Endothelial cell of umbilical vein (primary cell): ENCODE measurements around the gene WDR45. TPM values are rescaled to one million over a fixed set of nuclear protein-coding genes. Genes with fewer than 3 reads are reported as not detected.

Experiments
- BruUV-seq: library from RNA; stranded (reverse); fragments of 400-500 nt; replicated peaks from 2 replicates; lab custom pipeline; 2021; lab: Mats Ljungman, UMichigan
- CTCF ChIA-PET: fragments of 300-600, 350-600 bp; sonication (Branson Sonifier 250); formaldehyde crosslinking; loops from one replicate; lab custom pipeline; 2021; ENCODE audit warnings: antibody characterized with exemption, inconsistent platforms; lab: Charles Lee
- POLR2A ChIA-PET: fragments of 300-600, 350-600 bp; sonication (Branson Sonifier 250); formaldehyde crosslinking; loops from one replicate; lab custom pipeline; 2021; ENCODE audit warnings: antibody characterized with exemption, inconsistent platforms; lab: Charles Lee
- DNase-seq: peaks from one replicate; pipeline ENCODE4 v3.0.0-alpha.2; 2011; ENCODE audit warnings: low read depth, low spot score
- FAIRE-seq: peaks from 2 replicates; lab custom pipeline; 2011; peaks lifted over from hg19 to GRCh38; lab: Jason Lieb, UNC
- H2AFZ ChIP-seq: 2 replicates; pipeline ENCODE4 v1.6.0; 2012; ENCODE audit warnings: low read depth, low read length, control low read depth, inconsistent platforms
- H3K27ac ChIP-seq: 2 replicates; pipeline ENCODE4 v1.5.1; 2011; ENCODE audit warnings: low read depth, mild to moderate bottlenecking, control low read depth, low read length, moderate library complexity; ENCODE audit not compliant: insufficient read depth
- H3K27me3 ChIP-seq, 2 experiments: 2 replicates each; pipeline versions ENCODE4 v1.6.0 to v1.6.1; 2011; ENCODE audit warnings: low read length in 2 of 2, mixed read lengths in 1 of 2; ENCODE audit not compliant: control insufficient read depth in 2 of 2, insufficient read depth in 2 of 2
- H3K36me3 ChIP-seq, 2 experiments: 2 replicates in 1 of 2; 3 replicates in 1 of 2; pipeline ENCODE4 v1.5.1; 2011; ENCODE audit warnings: low read length in 2 of 2, mild to moderate bottlenecking in 1 of 2, moderate library complexity in 1 of 2; ENCODE audit not compliant: control insufficient read depth in 2 of 2, insufficient read depth in 2 of 2; ENCODE audit errors: extremely low read depth in 1 of 2
- H3K4me1 ChIP-seq: 3 replicates; pipeline ENCODE4 v1.5.1; 2011; ENCODE audit warnings: mild to moderate bottlenecking, low read length; ENCODE audit not compliant: control insufficient read depth, insufficient read depth; ENCODE audit errors: extremely low read depth
- H3K4me2 ChIP-seq: 2 replicates; pipeline ENCODE4 v1.6.1; 2011; ENCODE audit warnings: low read length, control low read depth, mixed read lengths; ENCODE audit not compliant: insufficient read depth
- H3K4me3 ChIP-seq, 3 experiments: fragments of 200-600 bp in 1 of 3; sonication (generic), shearing (Covaris generic) in 1 of 3; replicated peaks in 1 of 3; 2 replicates each; pipeline ENCODE4 v1.5.1; 2011 to 2016; ENCODE audit warnings: control low read depth in 3 of 3, low read length in 3 of 3, mild to moderate bottlenecking in 2 of 3, inconsistent platforms in 1 of 3, low read depth in 1 of 3, moderate library complexity in 1 of 3; ENCODE audit not compliant: insufficient read depth in 1 of 3
- H3K79me2 ChIP-seq: 2 replicates; pipeline ENCODE4 v1.6.0; 2012; ENCODE audit warnings: low read length, inconsistent platforms; ENCODE audit not compliant: control insufficient read depth, insufficient read depth
- H3K9ac ChIP-seq: replicated peaks from 2 replicates; pipeline ENCODE3; 2011; ENCODE audit warnings: low read length, control low read depth; ENCODE audit not compliant: insufficient read depth; ENCODE audit errors: extremely low read depth
- H3K9me1 ChIP-seq: replicated peaks from 3 replicates; pipeline ENCODE4 v1.6.0; 2011; ENCODE audit warnings: mild to moderate bottlenecking, low read length; ENCODE audit not compliant: control insufficient read depth, insufficient read depth; ENCODE audit errors: extremely low read depth
- H3K9me3 ChIP-seq: replicated peaks from 2 replicates; pipeline ENCODE4 v1.5.1; 2012; ENCODE audit warnings: low read length, inconsistent platforms; ENCODE audit not compliant: control insufficient read depth, insufficient read depth
- H4K20me1 ChIP-seq: replicated peaks from 2 replicates; pipeline ENCODE3; 2011; ENCODE audit warnings: mild to moderate bottlenecking, low read length; ENCODE audit not compliant: control insufficient read depth, insufficient read depth; ENCODE audit errors: extremely low read depth
- GATA2 ChIP-seq: IDR thresholded peaks from 2 replicates; pipeline ENCODE4 v1.7.0; 2011; ENCODE audit warnings: low read depth, mild to moderate bottlenecking, moderate library complexity, mixed read lengths, low read length; ENCODE audit not compliant: insufficient read length, insufficient read depth
- JUN ChIP-seq: IDR thresholded peaks from 2 replicates; pipeline ENCODE4 v1.6.1; 2011; ENCODE audit warnings: borderline replicate concordance, low read depth; ENCODE audit not compliant: insufficient read length, insufficient read depth
- POLR2AphosphoS5 ChIP-seq: IDR thresholded peaks from 2 replicates; pipeline ENCODE4 v1.6.1; 2012; ENCODE audit warnings: low read depth, mild to moderate bottlenecking, control low read depth, low read length, moderate library complexity; ENCODE audit not compliant: insufficient read depth
- dilution Hi-C: fragments of 300-500 bp; cut with MboI; formaldehyde crosslinking; loops from one replicate; pipeline ENCODE4 v1.15.0; 2019; ENCODE audit warnings: low sequenced_read_pairs; ENCODE audit not compliant: extremely low pct_ligation_motif_present
- intact Hi-C: fragments of 100-400 bp; cut with micrococcal nuclease; formaldehyde crosslinking; loops from one replicate; pipeline ENCODE4 v1.10.0; 2022
- polyA plus RNA-seq, 4 experiments: library from polyadenylated mRNA; depleted of rRNA in 3 of 4; stranded (reverse) in 3 of 4; unstranded in 1 of 4; fragments of >200 nt; gene quantifications; 2 replicates each; pipeline versions ENCODE4 v1.2.1 to v1.2.3, GENCODE V29; 2011 to 2012; ENCODE audit warnings: missing spikeins in 1 of 4
- total RNA-seq: library from RNA; stranded (reverse); gene quantifications from 2 replicates; pipeline ENCODE4 v1.2.3, GENCODE V29; 2021

WDR45 gene
- total and polyA plus RNA-seq, 2 donors (not counting 3 experiments of a cell fraction or from before 2014, with no cell fraction given), result 32.2 to 70.4 TPM

DNA sequence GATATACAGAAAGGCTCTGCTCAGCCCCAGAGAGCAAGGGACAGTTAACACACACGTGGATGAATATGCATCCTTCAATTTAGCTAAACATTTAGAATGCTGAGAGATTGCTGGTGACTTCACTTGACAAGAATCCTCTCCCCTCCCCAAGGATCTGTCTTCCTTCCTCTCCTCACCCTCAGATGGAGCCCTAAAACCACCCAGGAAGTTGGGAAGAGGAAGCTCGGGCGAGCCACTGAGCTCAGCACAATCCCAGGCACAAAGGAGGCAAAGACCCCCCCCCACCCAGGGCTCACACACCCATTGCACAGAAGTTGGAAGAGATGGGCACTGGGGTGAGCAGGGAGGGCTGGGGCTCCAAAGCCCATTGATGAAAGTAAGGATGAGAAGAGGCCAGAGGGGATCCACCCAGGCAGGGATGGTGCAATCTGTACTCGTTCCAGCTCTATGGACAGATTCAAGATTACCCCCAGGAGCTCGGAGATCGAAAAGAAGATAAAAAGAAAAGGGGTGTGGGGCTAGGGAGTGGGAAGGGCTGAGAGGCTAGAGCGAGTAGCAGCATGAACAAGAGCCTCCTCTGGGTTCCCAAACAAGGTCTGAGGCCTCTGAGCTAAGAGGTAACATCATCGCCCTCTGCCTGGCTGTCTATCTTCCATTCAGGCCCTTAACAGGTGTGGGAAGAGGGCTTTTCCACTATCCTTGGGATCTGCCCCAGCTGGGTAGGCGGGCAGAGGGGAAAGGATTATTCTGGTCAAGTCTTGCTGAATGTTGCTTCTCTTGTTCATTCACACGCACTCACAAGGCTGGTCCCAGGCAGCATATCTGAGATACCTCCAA, 37.7 kb downstream of the WDR45 start:
- BruUV-seq, result TSS peak; percentile 43
- peaks cover 29% of the 10 kb centered on the region for H3K79me2 ChIP-seq
- DNase-seq (peak; percentile 41), FAIRE-seq (peak; percentile 88)
- peak overlapping the region; percentile 86 for H3K27ac ChIP-seq
- peak overlapping the region; percentile 80 for H3K9ac ChIP-seq
- peaks cover 5 to 8% of the 10 kb centered on the region in 2 experiments for H3K36me3 ChIP-seq
- intact Hi-C loops, result loop anchor here (2.0 to 5.0 kb wide), 4 partner anchors 59 to 241 kb away; partner anchors contain the start of gene MAGIX
- H3K4me2 ChIP-seq, result peak overlapping the region; percentile 61
- H3K4me3 ChIP-seq, result peak overlapping the region; percentile 66 to 86 (median 70)
- H4K20me1 ChIP-seq, result no peaks in the 10 kb centered on the region
- CTCF ChIA-PET, result interaction anchor here (0.7 to 3.3 kb wide), 2 partner anchors 65 to 70 kb away, joined by 3 to 17 read pairs; partner anchors contain the start of gene KCND1
- no peaks in the 10 kb centered on the region for H3K9me3 ChIP-seq
- no peaks in the 10 kb centered on the region for H3K27me3 ChIP-seq
- H3K4me1 ChIP-seq, result peaks cover 33% of the 10 kb centered on the region
- H3K9me1 ChIP-seq, result no peaks in the 10 kb centered on the region
- H2AFZ ChIP-seq, result no peak overlapping the region
- POLR2A ChIA-PET, result interaction anchor here (0.6 kb wide), 1 partner anchor 96 kb away, joined by 5 read pairs; no protein-coding TSS in a partner anchor
- TF ChIP-seq POLR2AphosphoS5 (no peak), GATA2 (peak; percentile 36)
- dilution Hi-C loops, result no loop called here

DNA sequence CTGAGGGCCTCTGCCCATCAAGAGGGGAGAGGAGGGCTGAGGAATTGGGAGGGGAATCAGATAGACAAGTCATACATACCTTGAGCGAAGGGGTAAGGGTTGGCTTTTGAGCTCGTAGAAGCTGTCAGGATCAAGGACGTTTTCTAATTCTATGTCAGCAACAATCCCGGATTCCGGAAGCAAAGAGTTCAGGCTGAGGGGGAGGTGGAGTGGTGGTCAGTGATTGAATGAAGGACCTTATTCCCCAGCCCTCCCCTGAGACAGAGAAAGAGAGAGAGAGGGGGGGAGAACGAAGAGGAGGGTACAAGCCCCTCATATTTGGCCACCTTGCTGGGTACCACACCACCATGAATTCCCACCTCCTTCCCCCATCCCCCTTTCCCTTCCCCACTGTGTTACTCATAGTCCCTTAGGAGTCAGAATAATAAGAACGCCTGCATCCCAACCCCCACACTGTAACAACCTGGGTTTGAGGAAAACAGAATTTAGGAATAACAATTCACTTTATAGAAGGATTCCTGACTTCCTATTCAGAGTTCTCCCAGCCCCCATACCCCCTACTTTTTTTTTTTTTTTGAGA, 39.2 kb downstream of the WDR45 start:
- FAIRE-seq, result no peak
- H3K9me3 ChIP-seq, result no peaks in the 10 kb centered on the region
- CTCF ChIA-PET, result interaction anchor here (1.1 kb wide), 1 partner anchor 38 kb away, joined by 3 read pairs; the partner anchor contains the start of gene GRIPAP1
- peaks cover 29% of the 10 kb centered on the region for H3K79me2 ChIP-seq
- H3K36me3 ChIP-seq, result peaks cover 5 to 8% of the 10 kb centered on the region in 2 experiments
- peak overlapping the region; percentile 41 for H3K9ac ChIP-seq
- TSS peak; percentile 13 for BruUV-seq
- H3K27ac ChIP-seq, result peak overlapping the region; percentile 42
- peaks cover 33% of the 10 kb centered on the region for H3K4me1 ChIP-seq
- no peak overlapping the region for H2AFZ ChIP-seq
- dilution Hi-C loops (no loop called here), intact Hi-C loops (loop anchor here (5.0 kb wide), 1 partner anchor 122 kb away; the partner anchor contains the start of gene MAGIX)
- peak overlapping the region; percentile 37 for H3K4me2 ChIP-seq
- no peaks in the 10 kb centered on the region for H3K9me1 ChIP-seq
- no peaks in the 10 kb centered on the region for H3K27me3 ChIP-seq
- peak overlapping the region in 2 of 3 experiments; percentile 19 to 23 for H3K4me3 ChIP-seq
- H4K20me1 ChIP-seq, result no peaks in the 10 kb centered on the region
- DNase-seq, result peak; percentile 30
- TF ChIP-seq GATA2 (no peak), JUN (no peak)
- POLR2A ChIA-PET, result no interaction called here
